ENCODE measurements around the gene KLHL40.

KLHL40 gene

GRCh38 chr3:42712688-42713372, 27.5 kb downstream of the KLHL40 start:
- no peak for DNase-seq (ENCODE audit: insufficient read length, low spot score)
- no peak for FAIRE-seq
- TF ChIP-seq, protein P1, sequence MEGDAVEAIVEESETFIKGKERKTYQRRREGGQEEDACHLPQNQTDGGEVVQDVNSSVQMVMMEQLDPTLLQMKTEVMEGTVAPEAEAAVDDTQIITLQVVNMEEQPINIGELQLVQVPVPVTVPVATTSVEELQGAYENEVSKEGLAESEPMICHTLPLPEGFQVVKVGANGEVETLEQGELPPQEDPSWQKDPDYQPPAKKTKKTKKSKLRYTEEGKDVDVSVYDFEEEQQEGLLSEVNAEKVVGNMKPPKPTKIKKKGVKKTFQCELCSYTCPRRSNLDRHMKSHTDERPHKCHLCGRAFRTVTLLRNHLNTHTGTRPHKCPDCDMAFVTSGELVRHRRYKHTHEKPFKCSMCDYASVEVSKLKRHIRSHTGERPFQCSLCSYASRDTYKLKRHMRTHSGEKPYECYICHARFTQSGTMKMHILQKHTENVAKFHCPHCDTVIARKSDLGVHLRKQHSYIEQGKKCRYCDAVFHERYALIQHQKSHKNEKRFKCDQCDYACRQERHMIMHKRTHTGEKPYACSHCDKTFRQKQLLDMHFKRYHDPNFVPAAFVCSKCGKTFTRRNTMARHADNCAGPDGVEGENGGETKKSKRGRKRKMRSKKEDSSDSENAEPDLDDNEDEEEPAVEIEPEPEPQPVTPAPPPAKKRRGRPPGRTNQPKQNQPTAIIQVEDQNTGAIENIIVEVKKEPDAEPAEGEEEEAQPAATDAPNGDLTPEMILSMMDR (IDR thresholded peaks at IDR 0.05; ENCODE audit: insufficient read depth, missing control alignments) = no peak

- no peak for DNase-seq (ENCODE audit: insufficient read length, low spot score)
- TF ChIP-seq, protein P1 (IDR thresholded peaks at IDR 0.05; ENCODE audit: insufficient read depth, missing control alignments) = no peak
- no peak for FAIRE-seq
These were observed 28.4 kb downstream of the KLHL40 start for GRCh38 chr3:42713747-42714146.

DNA sequence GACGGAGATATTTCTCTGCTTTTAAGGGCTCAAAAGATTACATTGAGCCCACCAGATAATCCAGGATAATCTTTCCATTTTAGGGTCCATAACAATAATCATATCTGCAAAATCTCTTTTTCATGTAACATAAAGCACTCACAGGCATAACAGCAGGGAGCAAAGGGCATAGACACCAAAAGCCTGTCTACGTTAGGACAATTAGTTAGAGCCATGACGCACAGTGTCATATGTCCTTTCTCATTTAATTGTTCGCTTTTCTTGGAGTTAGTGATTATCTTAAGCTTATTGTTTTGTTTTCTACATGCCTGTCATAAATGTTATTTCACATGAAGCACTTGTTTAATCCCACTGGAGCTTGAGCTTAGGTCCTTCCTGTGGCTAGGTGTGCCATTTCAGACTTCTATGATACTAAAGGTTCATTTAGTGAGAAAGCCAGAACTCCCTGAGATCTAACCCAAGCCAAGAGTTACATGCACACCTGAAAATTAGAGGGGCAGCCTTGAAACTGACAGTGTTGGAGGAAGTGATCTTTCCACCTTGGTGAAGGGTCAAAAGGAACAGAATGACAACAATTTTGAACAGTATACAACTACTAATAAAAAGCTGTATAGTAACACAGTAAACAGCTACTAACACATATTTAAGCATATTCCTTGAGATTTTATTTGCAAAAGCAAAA, 29.0 kb downstream of the KLHL40 start:
- TF ChIP-seq, protein P1 (IDR thresholded peaks at IDR 0.05; ENCODE audit: insufficient read depth, missing control alignments) = no peak
- peak; percentile 82 for FAIRE-seq

DNA sequence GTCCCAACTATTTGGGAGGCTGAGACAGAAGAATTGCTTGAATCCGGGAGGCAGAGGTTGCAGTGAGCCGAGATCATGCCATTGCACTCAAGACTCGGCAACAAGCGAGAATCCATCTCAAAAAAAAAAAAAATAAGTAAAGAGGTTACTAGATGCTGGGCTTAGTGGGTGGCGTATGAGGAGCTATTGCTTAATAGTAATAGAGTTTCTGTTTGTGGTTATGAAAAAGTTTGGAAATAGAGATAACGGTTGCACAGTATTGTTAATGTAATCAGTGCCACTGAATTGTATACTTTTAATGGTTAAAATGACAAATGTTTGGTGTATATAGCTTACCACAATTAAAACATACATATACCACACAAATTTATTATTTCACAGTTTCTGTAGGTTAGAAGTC, 32.0 kb downstream of the KLHL40 start:
- no peak for FAIRE-seq
- TF ChIP-seq, protein P1 (IDR thresholded peaks at IDR 0.05; ENCODE audit: insufficient read depth, missing control alignments) = no peak
- DNase-seq (ENCODE audit: insufficient read length, low spot score) = no peak

More for the DNA sequence above, 29.0 kb downstream of the KLHL40 start:
- DNase-seq (ENCODE audit: insufficient read length, low spot score) = peak; percentile 68

- DNase-seq (ENCODE audit: insufficient read length, low spot score) (no peak), FAIRE-seq (no peak)
- TF ChIP-seq, protein P1 (IDR thresholded peaks at IDR 0.05; ENCODE audit: insufficient read depth, missing control alignments) = no peak
These were observed 33.0 kb downstream of the KLHL40 start for GRCh38 chr3:42718338-42718737.

GRCh38 chr3:42719002-42719401, 33.7 kb downstream of the KLHL40 start:
- FAIRE-seq = no peak
- DNase-seq (ENCODE audit: insufficient read length, low spot score) = no peak
- TF ChIP-seq, protein P1 (IDR thresholded peaks at IDR 0.05; ENCODE audit: insufficient read depth, missing control alignments) = no peak

GRCh38 chr3:42720126-42720525, 34.8 kb downstream of the KLHL40 start:
- DNase-seq (ENCODE audit: insufficient read length, low spot score) = no peak
- FAIRE-seq = no peak
- TF ChIP-seq, protein P1 (IDR thresholded peaks at IDR 0.05; ENCODE audit: insufficient read depth, missing control alignments) = no peak
